ENCODE measurements around the gene INVS. TPM values are rescaled to one million over a fixed set of nuclear protein-coding genes. Genes with fewer than 3 reads are reported as not detected.

INVS gene
- total RNA-seq, 1 donor from 2014 or later: 21.9 TPM

- no peaks in the 10 kb centered on the region for H3K27me3 ChIP-seq
- H3K27ac ChIP-seq: no peak overlapping the region
- intact Hi-C loops (cut with DNase I): no loop called here
- H3K36me3 ChIP-seq: peaks cover 0 to 19% of the 10 kb centered on the region in 2 donors
- H3K9me3 ChIP-seq: no peaks in the 10 kb centered on the region
- no peak for TF ChIP-seq POLR2A (IDR thresholded peaks at IDR 0.05)
- TF ChIP-seq CTCF (IDR thresholded peaks at IDR 0.05): no peak
- TF ChIP-seq POLR2AphosphoS5 (IDR thresholded peaks at IDR 0.05; ENCODE audit: insufficient read depth in 1 of 2, low read depth in 1 of 2): no peak
- H3K4me1 ChIP-seq: no peaks in the 10 kb centered on the region
- H3K4me3 ChIP-seq: no peak overlapping the region
- DNase-seq (ENCODE audit: extremely low spot score in 2 of 2): no peak
These were observed 204.7 kb downstream of the INVS start for GRCh38 chr9:100303747-100304146.

- no peak overlapping the region for H3K27ac ChIP-seq
- H3K4me1 ChIP-seq: no peaks in the 10 kb centered on the region
- intact Hi-C loops (cut with DNase I): no loop called here
- no peak for DNase-seq (ENCODE audit: extremely low spot score in 2 of 2)
- no peaks in the 10 kb centered on the region for H3K27me3 ChIP-seq
- no peak overlapping the region for H3K4me3 ChIP-seq
- no peaks in the 10 kb centered on the region for H3K9me3 ChIP-seq
- TF ChIP-seq POLR2AphosphoS5 (IDR thresholded peaks at IDR 0.05; ENCODE audit: insufficient read depth in 1 of 2, low read depth in 1 of 2) (no peak), POLR2A (IDR thresholded peaks at IDR 0.05) (no peak), CTCF (IDR thresholded peaks at IDR 0.05) (no peak)
- peaks cover 0 to 11% of the 10 kb centered on the region in 2 donors for H3K36me3 ChIP-seq
These were observed 207.2 kb downstream of the INVS start for GRCh38 chr9:100306283-100306682.

GRCh38 chr9:100307080-100307479 lies 208.0 kb downstream of the INVS start:
- DNase-seq (ENCODE audit: extremely low spot score in 2 of 2): no peak
- peaks cover 0 to 3% of the 10 kb centered on the region in 2 donors for H3K36me3 ChIP-seq
- no peaks in the 10 kb centered on the region for H3K4me1 ChIP-seq
- H3K4me3 ChIP-seq: no peak overlapping the region
- H3K27ac ChIP-seq: no peak overlapping the region
- no peak for TF ChIP-seq POLR2AphosphoS5 (IDR thresholded peaks at IDR 0.05; ENCODE audit: insufficient read depth in 1 of 2, low read depth in 1 of 2)
- no peak for TF ChIP-seq CTCF (IDR thresholded peaks at IDR 0.05)
- no peak for TF ChIP-seq POLR2A (IDR thresholded peaks at IDR 0.05)
- no peaks in the 10 kb centered on the region for H3K27me3 ChIP-seq
- no peaks in the 10 kb centered on the region for H3K9me3 ChIP-seq
- intact Hi-C loops (cut with DNase I): no loop called here

GRCh38 chr9:100308965-100309564 lies 210.0 kb downstream of the INVS start:
- H3K4me3 ChIP-seq: no peak overlapping the region
- no peaks in the 10 kb centered on the region for H3K36me3 ChIP-seq
- H3K4me1 ChIP-seq: no peaks in the 10 kb centered on the region
- no peak for TF ChIP-seq CTCF (IDR thresholded peaks at IDR 0.05)
- TF ChIP-seq POLR2AphosphoS5 (IDR thresholded peaks at IDR 0.05; ENCODE audit: insufficient read depth in 1 of 2, low read depth in 1 of 2): no peak
- TF ChIP-seq POLR2A (IDR thresholded peaks at IDR 0.05): no peak
- H3K27me3 ChIP-seq: no peaks in the 10 kb centered on the region
- no peak overlapping the region for H3K27ac ChIP-seq
- intact Hi-C loops (cut with DNase I): no loop called here
- DNase-seq (ENCODE audit: extremely low spot score in 2 of 2): no peak
- H3K9me3 ChIP-seq: no peaks in the 10 kb centered on the region

- intact Hi-C loops (cut with DNase I): no loop called here
- no peaks in the 10 kb centered on the region for H3K9me3 ChIP-seq
- no peak for DNase-seq (ENCODE audit: extremely low spot score in 2 of 2)
- H3K36me3 ChIP-seq: no peaks in the 10 kb centered on the region
- H3K4me1 ChIP-seq: no peaks in the 10 kb centered on the region
- no peak overlapping the region for H3K27ac ChIP-seq
- TF ChIP-seq POLR2A (IDR thresholded peaks at IDR 0.05) (no peak), CTCF (IDR thresholded peaks at IDR 0.05) (no peak), POLR2AphosphoS5 (IDR thresholded peaks at IDR 0.05; ENCODE audit: insufficient read depth in 1 of 2, low read depth in 1 of 2) (no peak)
- H3K4me3 ChIP-seq: no peak overlapping the region
- H3K27me3 ChIP-seq: no peaks in the 10 kb centered on the region
These were observed 210.9 kb downstream of the INVS start for GRCh38 chr9:100309992-100310391.
